DMS114 treated with DMSO at 0.1 percent for 48 hours (cell line): ENCODE data around the gene KRT75.
"Not testable (repeated sequence)": the region's sequence is repeated elsewhere in the genome, so short reads cannot be mapped to it uniquely, and the experiment has no call there.

Source experiments
- DNase-seq: peaks from one replicate; lab custom pipeline; 2025; ENCODE audit not compliant: unreplicated experiment; lab: John Stamatoyannopoulos, UW

The KRT75 gene

GRCh38 chr12:52434081-52434733, at the start of gene KRT75:
Gene KRT75 (minus strand): TSS chr12:52434371. CDS start chr12:52434304, 67 bp downstream.
- DNase-seq: no peak

GRCh38 chr12:52480073-52480472, 45.9 kb upstream of the KRT75 start:
- DNase-seq: no peak

- no peak for DNase-seq
These were observed 43.5 kb upstream of the KRT75 start for GRCh38 chr12:52477651-52478050.

GRCh38 chr12:52474212-52474611, 40.0 kb upstream of the KRT75 start:
- no peak for DNase-seq

GRCh38 chr12:52473768-52474167, 39.6 kb upstream of the KRT75 start, which contains the start of gene KRT6C:
Gene KRT6C (minus strand): TSS chr12:52473805. CDS start chr12:52473737, 68 bp downstream.
- DNase-seq: no peak

GRCh38 chr12:52469853-52470252, 35.7 kb upstream of the KRT75 start:
- DNase-seq: no peak

GRCh38 chr12:52464897-52465296, 30.7 kb upstream of the KRT75 start:
- DNase-seq: no peak

GRCh38 chr12:52461693-52462092, 27.5 kb upstream of the KRT75 start:
- DNase-seq: no peak

GRCh38 chr12:52458861-52459260, 24.7 kb upstream of the KRT75 start:
- DNase-seq: no peak

- DNase-seq: no peak
These were observed 21.6 kb upstream of the KRT75 start for GRCh38 chr12:52455821-52456220.

GRCh38 chr12:52454411-52455201, 20.4 kb upstream of the KRT75 start:
- DNase-seq: no peak

- DNase-seq: no peak
These were observed 17.9 kb upstream of the KRT75 start, which contains the start of gene KRT6B for GRCh38 chr12:52452101-52452500. Gene KRT6B (minus strand): TSS chr12:52452146. CDS start chr12:52452078, 68 bp downstream.

GRCh38 chr12:52448228-52448627, 14.1 kb upstream of the KRT75 start:
- DNase-seq: no peak

- not testable (repeated sequence) for DNase-seq
These were observed 13.0 kb upstream of the KRT75 start for GRCh38 chr12:52447196-52447595.

- DNase-seq: no peak
These were observed 12.3 kb upstream of the KRT75 start for GRCh38 chr12:52446367-52447045.

GRCh38 chr12:52445876-52446275, 11.7 kb upstream of the KRT75 start:
- DNase-seq: no peak

GRCh38 chr12:52444647-52445595, 10.8 kb upstream of the KRT75 start:
- DNase-seq: no peak

GRCh38 chr12:52443966-52444365, 9.8 kb upstream of the KRT75 start:
- no peak for DNase-seq

GRCh38 chr12:52442600-52443061, 8.5 kb upstream of the KRT75 start:
- DNase-seq: no peak

GRCh38 chr12:52441320-52441911, 7.2 kb upstream of the KRT75 start:
- no peak for DNase-seq
